Activated T-cell treated with anti-CD3 and anti-CD28 coated beads for 48 hours (primary cell): ENCODE results near the gene CDX1.
"Not testable (repeated sequence)": the region's sequence is repeated elsewhere in the genome, so short reads cannot be mapped to it uniquely, and the experiment has no call there.

ENCODE experiments used
- DNase-seq: peaks from one replicate; pipeline ENCODE4 v3.0.0-alpha.2; 2020; ENCODE audit warnings: low read depth

Gene CDX1

DNA sequence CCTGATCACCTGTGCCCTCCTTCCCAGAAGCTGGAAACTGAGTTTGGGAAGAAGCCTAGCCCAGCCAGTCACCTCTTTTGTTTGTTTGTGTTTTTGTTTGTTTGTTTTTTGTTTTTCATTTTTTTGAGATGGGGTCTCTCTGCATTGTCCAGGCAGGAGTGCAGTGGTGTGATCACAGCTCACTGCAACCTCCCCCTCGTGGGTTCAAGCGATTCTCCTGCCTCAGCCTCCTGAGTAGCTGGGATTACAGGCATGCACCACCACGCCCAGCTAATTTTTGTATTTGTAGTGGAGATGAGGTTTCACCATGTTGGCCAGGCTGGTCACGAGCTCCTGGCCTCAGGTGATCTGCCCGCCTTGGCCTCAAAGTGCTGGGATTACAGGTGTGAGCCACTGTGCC lies 67.1 kb downstream of the CDX1 start:
- DNase-seq = not testable (repeated sequence)
